Heart left ventricle (tissue), 13 donors: ENCODE results near the gene NLRP5.

ENCODE experiments used
- CTCF ChIP-seq, 12 donors: fragments of 200-600 bp; sonication (generic) in 4 of 12; IDR thresholded peaks; one replicate each; pipeline versions ENCODE4 v1.5.0 to v1.8.0; 2018 to 2022; ENCODE audit warnings: antibody characterized with exemption in 12 of 12, mild to moderate bottlenecking in 5 of 12
- POLR2A ChIP-seq, 2 donors: fragments of 450-650 bp; IDR thresholded peaks; one replicate each; pipeline ENCODE4 v1.6.1; 2017; ENCODE audit warnings: antibody characterized with exemption in 2 of 2, mild to moderate bottlenecking in 2 of 2, moderate library complexity in 2 of 2
- donor health status: ischemic (EF 13 %, LVEDD 7.1; RV severe dilation, severe dysfunction).
- donor health status: DM: no; HTN: yes; CAD: no.
- donor health status: DM: no; HTN: no; CAD: no.
- donor health status: ischemic (EF 25% LVEDD 6.9; RV normal size, moderate dysfunction).
- donor health status: ischemic (EF 25% LVEDD 5.7; RV mildly dilated, moderate dysfunction).
- donor health status: ischemic (EF 35%, LVEDD 5.7; RV mildly dilated, moderate dysfunction).
- donor health status: nonischemic (EF 11% LVEDD 7.7; RV severe dilation, severe dysfunction).
- donor health status: DM: yes; HTN: yes; CAD: no.
- donor health status: PGD.
- donor health status: ischemic (EF 29% LVEDD 5.4; RV normal size, mild dysfunction).
- donor health status: nonischemic (EF 23%, LVEDD 6.1; RV moderate dilation, normal function).

DNA sequence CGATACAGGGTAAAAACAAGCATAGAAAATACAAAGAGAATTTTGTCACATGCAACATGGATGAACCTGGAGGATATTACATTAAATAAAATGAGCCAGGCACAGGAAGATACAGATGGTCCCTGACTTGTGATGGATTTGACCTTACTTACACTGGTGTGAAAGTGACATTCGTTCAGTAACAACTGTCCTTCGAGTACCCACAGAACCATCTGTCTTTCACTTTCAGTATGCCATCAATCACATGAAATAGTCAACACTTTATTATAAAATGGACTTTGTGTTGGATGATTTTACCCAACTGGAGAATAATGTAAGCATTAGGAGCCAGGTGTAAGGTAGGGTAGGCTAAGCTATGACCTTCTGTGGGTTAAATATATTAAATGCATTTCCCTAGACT is 83.1 kb downstream of the NLRP5 start:
- TF ChIP-seq CTCF (IDR thresholded peaks at IDR 0.05) (no peak), POLR2A (IDR thresholded peaks at IDR 0.05) (no peak)
